NCI-H526 treated with DMSO at 0.1 percent for 48 hours (cell line): ENCODE data around the gene ATL3.
"Not testable (repeated sequence)": the region's sequence is repeated elsewhere in the genome, so short reads cannot be mapped to it uniquely, and the experiment has no call there.

Experiments used
- DNase-seq: peaks from one replicate; lab custom pipeline; 2025; lab: John Stamatoyannopoulos, UW

ATL3 gene

GRCh38 chr11:63671322-63672155, at the start of gene ATL3:
Gene ATL3, minus strand, starts transcription at chr11:63671376. Its CDS starts 41 bp downstream, at chr11:63671335.
- peak; percentile 97 for DNase-seq

GRCh38 chr11:63720611-63721010, 49.4 kb upstream of the ATL3 start:
- no peak for DNase-seq

DNA sequence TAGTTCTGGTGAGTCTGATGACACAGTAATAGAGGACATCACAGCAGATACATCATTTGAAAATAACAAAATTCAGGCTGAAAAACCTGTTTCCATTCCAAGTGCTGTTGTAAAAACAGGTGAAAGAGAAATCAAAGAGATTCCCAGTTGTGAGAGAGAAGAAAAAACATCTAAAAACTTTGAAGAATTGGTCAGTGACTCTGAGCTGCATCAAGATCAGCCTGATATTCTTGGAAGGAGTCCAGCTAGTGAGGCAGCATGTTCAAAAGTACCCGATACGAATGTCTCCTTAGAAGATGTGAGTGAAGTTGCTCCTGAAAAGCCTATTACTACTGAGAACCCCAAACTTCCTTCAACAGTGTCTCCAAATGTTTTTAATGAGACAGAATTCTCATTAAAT, 48.8 kb upstream of the ATL3 start:
- DNase-seq: no peak

DNA sequence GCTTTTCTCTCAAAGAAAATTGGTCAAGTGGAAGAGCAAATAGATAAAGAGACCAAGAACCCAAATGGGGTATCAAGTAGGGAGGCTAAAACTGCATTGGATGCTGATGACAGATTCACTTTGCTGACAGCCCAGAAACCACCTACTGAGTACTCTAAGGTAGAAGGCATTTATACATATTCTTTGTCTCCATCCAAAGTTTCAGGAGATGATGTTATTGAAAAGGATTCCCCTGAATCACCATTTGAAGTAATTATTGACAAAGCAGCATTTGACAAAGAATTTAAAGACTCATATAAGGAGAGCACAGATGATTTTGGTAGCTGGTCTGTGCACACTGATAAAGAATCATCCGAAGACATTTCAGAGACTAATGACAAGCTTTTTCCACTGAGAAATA, 47.8 kb upstream of the ATL3 start:
- no peak for DNase-seq

DNA sequence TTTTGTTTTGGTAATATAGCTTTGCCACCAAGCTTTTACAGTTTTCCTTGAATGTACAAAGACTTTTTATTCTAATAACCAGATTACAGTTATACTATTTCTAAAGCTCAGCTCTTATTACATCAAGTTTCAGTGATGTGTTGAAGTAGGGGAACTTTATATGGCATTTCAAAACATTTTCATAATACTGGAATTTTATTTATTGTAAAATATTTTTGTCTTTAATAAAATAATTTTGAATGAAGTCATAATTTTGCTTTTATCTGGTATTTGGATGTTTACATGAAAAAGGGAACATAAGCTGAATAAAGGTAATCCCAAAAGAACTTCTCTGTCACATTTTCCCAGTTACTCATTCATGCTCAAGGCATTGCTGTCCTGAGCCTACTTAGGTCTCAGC, 44.9 kb upstream of the ATL3 start:
- DNase-seq: no peak

- no peak for DNase-seq
These were observed 42.6 kb upstream of the ATL3 start for GRCh38 chr11:63713766-63714165.

GRCh38 chr11:63711838-63712237, 40.7 kb upstream of the ATL3 start:
- no peak for DNase-seq

DNA sequence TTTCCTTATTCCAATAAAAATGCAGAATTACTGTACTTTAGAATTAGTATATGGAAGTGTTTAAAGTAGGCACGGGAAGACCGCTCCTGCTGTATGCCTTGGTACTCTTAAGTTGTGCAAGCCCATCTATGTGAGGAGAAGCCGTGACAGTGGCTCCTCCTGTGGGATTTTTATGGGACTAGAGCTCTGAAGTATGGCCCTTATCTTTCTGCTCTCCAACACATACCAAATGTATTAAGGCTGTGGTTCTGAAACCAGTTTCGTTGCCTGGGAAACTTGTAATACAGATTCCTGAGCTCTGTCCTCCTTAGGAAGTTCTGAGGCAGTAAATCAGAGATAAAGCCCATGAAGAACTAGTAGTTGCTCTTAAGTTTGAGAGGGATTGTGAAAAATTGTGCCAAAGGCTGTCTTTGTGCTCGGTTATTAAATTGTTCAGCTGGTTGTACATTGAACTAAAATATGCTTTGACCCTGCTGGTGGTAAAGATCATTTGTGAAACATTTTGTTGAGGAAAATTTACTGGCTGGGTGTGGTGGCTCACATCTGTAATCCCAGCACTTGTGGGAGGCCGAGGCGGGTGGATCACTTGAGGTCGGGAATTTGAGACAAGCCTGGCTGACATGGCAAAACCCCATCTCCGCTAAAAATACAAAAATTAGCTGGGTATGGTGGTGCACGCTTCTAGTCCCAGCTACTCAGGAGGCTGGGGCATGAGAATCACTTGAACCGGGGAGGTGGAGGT, 39.5 kb upstream of the ATL3 start:
- no peak for DNase-seq

- DNase-seq: no peak
These were observed 38.2 kb upstream of the ATL3 start for GRCh38 chr11:63709336-63709884.

DNA sequence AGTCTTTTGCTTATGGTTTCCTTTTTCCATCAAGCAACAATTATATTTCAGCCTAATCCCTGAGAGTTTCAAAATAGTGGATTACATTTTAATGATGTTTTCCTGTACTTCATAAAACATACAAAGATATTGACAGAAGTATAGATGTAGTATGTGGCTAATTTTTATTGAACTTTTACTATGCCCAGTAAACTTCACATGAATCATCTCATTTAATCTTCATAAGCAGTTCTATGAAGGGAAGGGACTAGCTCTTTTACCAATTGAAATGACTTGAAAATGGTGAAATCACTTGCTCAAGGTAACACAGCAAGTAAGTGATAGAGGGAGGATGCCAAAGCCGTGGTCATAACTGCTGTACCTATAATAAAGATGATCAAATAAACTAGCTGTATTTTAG, 37.6 kb upstream of the ATL3 start:
- DNase-seq: no peak

GRCh38 chr11:63705526-63705925, 34.4 kb upstream of the ATL3 start:
- no peak for DNase-seq

GRCh38 chr11:63699896-63700295, 28.7 kb upstream of the ATL3 start:
- peak; percentile 91 for DNase-seq

GRCh38 chr11:63698976-63699733, 28.0 kb upstream of the ATL3 start:
- peak; percentile 26 for DNase-seq

DNA sequence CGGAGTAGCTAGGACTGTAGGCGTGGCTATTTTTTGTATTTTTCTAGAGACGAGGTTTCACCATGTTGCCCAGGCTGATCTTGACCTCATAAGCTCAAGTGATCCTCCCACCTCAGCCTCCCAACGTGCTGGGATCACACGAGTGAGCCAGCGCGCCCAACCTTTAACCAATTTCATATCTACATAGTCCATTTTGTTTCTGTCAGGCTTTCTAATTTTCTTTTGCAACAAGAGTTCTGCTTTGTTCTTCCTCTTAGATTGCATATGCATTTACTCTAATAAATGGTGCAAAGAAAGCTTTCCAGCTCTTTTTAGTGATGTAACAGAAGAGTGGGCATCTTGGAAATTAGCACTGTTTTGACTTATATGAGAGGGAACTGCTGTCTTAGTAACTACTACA, 23.4 kb upstream of the ATL3 start:
- no peak for DNase-seq

- DNase-seq: no peak
These were observed 16.7 kb upstream of the ATL3 start for GRCh38 chr11:63687845-63688244.

GRCh38 chr11:63686926-63687325, 15.8 kb upstream of the ATL3 start:
- DNase-seq: no peak

DNA sequence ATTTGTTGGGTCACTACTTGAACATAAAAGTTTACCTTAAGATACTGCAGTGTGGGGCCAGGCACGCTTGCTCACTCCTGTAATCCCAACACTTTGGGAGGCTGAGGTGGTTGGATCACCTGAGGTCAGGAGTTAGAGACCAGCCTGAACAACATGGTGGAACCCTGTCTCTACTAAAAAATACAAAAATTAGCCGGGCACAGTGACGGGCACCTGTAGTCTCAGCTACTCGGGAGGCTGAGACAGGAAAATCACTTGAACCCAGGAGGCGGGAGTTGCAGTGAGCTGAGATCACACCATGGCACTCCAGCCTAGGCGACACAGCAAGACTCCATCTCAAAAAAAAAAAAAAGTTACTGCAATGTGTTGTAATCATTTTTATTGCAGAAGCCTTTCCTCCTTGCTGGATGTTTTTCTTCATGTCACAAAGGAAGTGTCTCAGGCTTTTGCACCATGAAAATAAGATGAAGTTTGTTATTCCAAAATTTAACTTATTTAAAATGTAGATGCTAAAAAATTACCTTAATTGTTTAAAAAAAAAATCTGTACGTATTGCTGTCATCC, 14.1 kb upstream of the ATL3 start:
- DNase-seq: not testable (repeated sequence)

GRCh38 chr11:63683133-63683991, 12.2 kb upstream of the ATL3 start:
- DNase-seq: no peak

DNA sequence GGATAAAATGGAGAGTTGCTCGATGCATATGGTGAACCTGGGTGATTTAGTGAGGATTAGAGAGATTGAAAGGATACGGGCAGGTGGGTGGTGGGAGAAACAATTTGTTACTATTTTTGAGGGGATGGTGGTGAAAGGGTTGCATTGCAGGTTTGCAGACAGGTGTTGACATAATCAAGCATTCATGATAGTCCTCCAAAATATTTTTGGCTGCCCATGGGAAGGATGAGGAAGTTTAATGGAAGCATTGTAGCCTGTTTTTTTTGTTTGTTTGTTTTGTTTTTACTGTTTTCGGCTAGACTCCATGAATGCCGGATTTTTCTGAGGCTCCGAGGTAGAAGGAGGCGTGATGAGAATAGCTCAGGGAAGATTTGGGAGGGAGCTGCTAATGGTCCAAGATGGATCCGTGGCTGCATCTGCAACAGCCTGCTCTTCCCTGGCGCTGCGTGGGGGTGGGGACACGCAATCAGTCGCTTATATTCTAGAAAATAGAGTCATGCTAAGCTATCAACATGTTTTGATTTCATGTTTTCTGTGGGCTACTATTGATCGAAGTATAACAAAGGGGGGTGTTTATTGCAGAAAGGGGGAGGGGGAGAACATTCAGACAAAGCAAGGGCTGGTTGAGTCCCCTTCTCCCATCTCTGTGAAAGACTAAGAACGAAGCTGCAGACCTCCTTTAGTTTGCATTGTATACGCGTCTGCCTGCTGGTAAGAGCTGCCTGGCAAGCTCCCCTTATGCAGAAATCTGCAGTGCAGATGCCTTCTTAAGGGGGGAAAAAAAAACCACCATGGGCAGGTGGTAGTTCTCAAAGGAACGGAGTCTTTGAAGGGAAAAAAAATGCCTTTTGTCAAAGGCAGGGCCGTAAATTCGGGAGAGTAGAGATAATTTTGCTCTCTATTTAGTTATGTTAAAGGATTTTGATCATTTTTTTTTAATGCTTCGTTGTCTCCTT, 11.2 kb upstream of the ATL3 start:
- peak; percentile 73 for DNase-seq
